H1 (cell line): ENCODE data around the gene PLA2G4D. TPM values are rescaled to one million over a fixed set of nuclear protein-coding genes. Genes with fewer than 3 reads are reported as not detected.

ENCODE experiments used
- CTCF ChIA-PET: fragments of 300-600 bp; sonication (Branson Sonifier 250); formaldehyde crosslinking; loops from one replicate; lab custom pipeline; 2021; ENCODE audit not compliant: partially characterized antibody; lab: Charles Lee
- POLR2A ChIA-PET: fragments of 300-600 bp; sonication (Branson Sonifier 250); formaldehyde crosslinking; loops from one replicate; lab custom pipeline; 2021; ENCODE audit warnings: inconsistent platforms; ENCODE audit not compliant: partially characterized antibody; lab: Charles Lee
- DNase-seq, 2 experiments: peaks; one replicate each; pipeline versions ENCODE4 v3.0.0 to v3.0.0-alpha.2; 2010 to 2022; ENCODE audit warnings: low spot score in 2 of 2, low read depth in 1 of 2, mixed read lengths in 1 of 2
- FAIRE-seq: peaks from 2 replicates; lab custom pipeline; 2011; peaks lifted over from hg19 to GRCh38; lab: Jason Lieb, UNC
- H2AFZ ChIP-seq: 2 replicates; pipeline ENCODE4 v1.8.1; 2012; ENCODE audit warnings: low read length, inconsistent platforms
- H2AK5ac ChIP-seq: 2 replicates; pipeline ENCODE4 v1.6.1; 2013; ENCODE audit warnings: low read depth, low read length
- H2BK120ac ChIP-seq: replicated peaks from 2 replicates; pipeline ENCODE3; 2013; ENCODE audit warnings: low read depth, low read length, inconsistent platforms
- H2BK12ac ChIP-seq: 2 replicates; pipeline ENCODE4 v1.6.1; 2013; ENCODE audit warnings: low read depth, low read length
- H2BK15ac ChIP-seq: 2 replicates; pipeline ENCODE4 v1.6.1; 2013; ENCODE audit warnings: low read length
- H2BK20ac ChIP-seq: 2 replicates; pipeline ENCODE4 v1.6.1; 2013; ENCODE audit warnings: low read length
- H2BK5ac ChIP-seq: 2 replicates; pipeline ENCODE4 v1.6.1; 2013; ENCODE audit warnings: low read depth, low read length
- H3K14ac ChIP-seq: 2 replicates; pipeline ENCODE4 v1.6.1; 2013; ENCODE audit warnings: inconsistent platforms; ENCODE audit not compliant: insufficient read length
- H3K18ac ChIP-seq: 2 replicates; pipeline ENCODE4 v1.6.1; 2013; ENCODE audit warnings: low read length; ENCODE audit errors: extremely low read depth
- H3K23ac ChIP-seq: 2 replicates; pipeline ENCODE4 v1.6.1; 2013; ENCODE audit warnings: inconsistent platforms; ENCODE audit not compliant: insufficient read length
- H3K23me2 ChIP-seq: 2 replicates; pipeline ENCODE4 v1.6.1; 2013; ENCODE audit warnings: low read depth, low read length
- H3K27ac ChIP-seq: 2 replicates; pipeline ENCODE4 v1.6.1; 2011; ENCODE audit warnings: low read depth, low read length, inconsistent platforms
- H3K27me3 ChIP-seq, 4 experiments: replicated peaks in 1 of 4; 1 replicate in 1 of 4; 2 replicates in 3 of 4; pipeline versions ENCODE4 v1.6.1 to v1.8.1; 2011 to 2013; ENCODE audit warnings: low read length in 3 of 4, mild to moderate bottlenecking in 3 of 4, inconsistent platforms in 2 of 4, mixed read lengths in 2 of 4, moderate library complexity in 1 of 4; ENCODE audit not compliant: control insufficient read depth in 3 of 4, insufficient read depth in 3 of 4; ENCODE audit errors: extremely low read depth in 1 of 4
- H3K36me3 ChIP-seq, 4 experiments: 2 replicates each; pipeline versions ENCODE4 v1.6.1 to v1.8.1; 2011 to 2013; ENCODE audit warnings: mild to moderate bottlenecking in 4 of 4, low read length in 3 of 4, moderate library complexity in 2 of 4, control low read depth in 1 of 4, inconsistent platforms in 1 of 4; ENCODE audit not compliant: insufficient read depth in 4 of 4, control insufficient read depth in 2 of 4
- H3K4ac ChIP-seq: replicated peaks from 2 replicates; pipeline ENCODE3; 2013; ENCODE audit warnings: low read length, low read depth, mixed read lengths, inconsistent platforms; ENCODE audit not compliant: insufficient read length
- H3K4me1 ChIP-seq, 4 experiments: replicated peaks in 1 of 4; 1 replicate in 1 of 4; 2 replicates in 3 of 4; pipeline versions ENCODE4 v1.6.1 to v1.8.1; 2011 to 2013; ENCODE audit warnings: low read length in 3 of 4, inconsistent platforms in 2 of 4, mixed read lengths in 1 of 4; ENCODE audit not compliant: insufficient read depth in 4 of 4, control insufficient read depth in 3 of 4
- H3K4me2 ChIP-seq, 2 experiments: 2 replicates each; pipeline versions ENCODE4 v1.6.1 to v1.8.1; 2011 to 2013; ENCODE audit warnings: low read depth in 2 of 2, low read length in 2 of 2, control low read depth in 1 of 2, inconsistent platforms in 1 of 2, mild to moderate bottlenecking in 1 of 2; ENCODE audit not compliant: insufficient read depth in 1 of 2
- H3K4me3 ChIP-seq, 4 experiments: fragments of 200-600, 300-600 bp in 1 of 4; sonication (generic), shearing (Covaris generic), sonication (Bioruptor Twin) in 1 of 4; 2 replicates each; pipeline versions ENCODE4 v1.5.1 to v1.8.1; 2011 to 2016; ENCODE audit warnings: low read length in 4 of 4, low read depth in 3 of 4, control low read depth in 2 of 4, inconsistent platforms in 2 of 4, mild to moderate bottlenecking in 2 of 4, mixed read lengths in 1 of 4, moderate library complexity in 1 of 4; ENCODE audit not compliant: insufficient read depth in 2 of 4; ENCODE audit errors: extremely low read depth in 1 of 4
- H3K56ac ChIP-seq: replicated peaks from 2 replicates; pipeline ENCODE3; 2013; ENCODE audit warnings: low read depth, mild to moderate bottlenecking, mixed read lengths, low read length, inconsistent platforms; ENCODE audit not compliant: insufficient read length
- H3K79me1 ChIP-seq: 2 replicates; pipeline ENCODE4 v1.6.1; 2013; ENCODE audit warnings: low read depth, low read length, control low read depth
- H3K79me2 ChIP-seq, 2 experiments: 2 replicates each; pipeline versions ENCODE4 v1.6.1 to v1.8.1; 2012 to 2013; ENCODE audit warnings: low read length in 2 of 2, mild to moderate bottlenecking in 2 of 2, inconsistent platforms in 1 of 2; ENCODE audit not compliant: insufficient read depth in 2 of 2, control insufficient read depth in 1 of 2
- H3K9ac ChIP-seq, 4 experiments: replicated peaks in 1 of 4; 1 replicate in 1 of 4; 2 replicates in 3 of 4; pipeline versions ENCODE4 v1.6.1 to v1.8.1; 2011 to 2013; ENCODE audit warnings: low read depth in 3 of 4, low read length in 3 of 4, control low read depth in 2 of 4, mild to moderate bottlenecking in 2 of 4, moderate library complexity in 2 of 4, inconsistent platforms in 1 of 4; ENCODE audit errors: extremely low read depth in 1 of 4
- H3K9me3 ChIP-seq, 2 experiments: 2 replicates each; pipeline versions ENCODE4 v1.6.1 to v1.8.1; 2012 to 2013; ENCODE audit warnings: mild to moderate bottlenecking in 2 of 2, moderate library complexity in 2 of 2, control low read depth in 1 of 2, inconsistent platforms in 1 of 2, low read depth in 1 of 2, low read length in 1 of 2, mixed read lengths in 1 of 2; ENCODE audit not compliant: insufficient read depth in 2 of 2
- H4K20me1 ChIP-seq, 2 experiments: replicated peaks in 1 of 2; 2 replicates each; pipeline versions ENCODE3 to v1.8.1; 2011 to 2013; ENCODE audit warnings: inconsistent platforms in 2 of 2, low read length in 2 of 2, mild to moderate bottlenecking in 1 of 2; ENCODE audit not compliant: insufficient read depth in 2 of 2, control insufficient read depth in 1 of 2
- H4K5ac ChIP-seq: 2 replicates; pipeline ENCODE4 v1.6.1; 2013; ENCODE audit warnings: low read length, low read depth, mixed read lengths, inconsistent platforms; ENCODE audit not compliant: insufficient read length
- H4K8ac ChIP-seq: 2 replicates; pipeline ENCODE4 v1.8.0; 2013; ENCODE audit warnings: mild to moderate bottlenecking, moderate library complexity, low read length, inconsistent platforms; ENCODE audit not compliant: insufficient read depth; ENCODE audit errors: extremely low read depth
- H4K91ac ChIP-seq: replicated peaks from 2 replicates; pipeline ENCODE3; 2013; ENCODE audit warnings: low read length, mixed read lengths, inconsistent platforms; ENCODE audit not compliant: insufficient read length
- POLR2AphosphoS5 ChIP-seq: IDR thresholded peaks from 2 replicates; pipeline ENCODE4 v1.6.1; 2011; ENCODE audit warnings: low read depth, low read length
- YY1 ChIP-seq: IDR thresholded peaks from 2 replicates; pipeline ENCODE4 v1.6.1; 2011; ENCODE audit warnings: low read depth, mild to moderate bottlenecking, low read length
- WGBS, 2 experiments: shearing (Covaris generic) in 1 of 2; methylation state at CpG; one replicate each; pipeline versions ENCODE4 v1.1.6 to v1.1.7; 2013 to 2015; ENCODE audit warnings: low lambda C conversion rate in 2 of 2, mixed read lengths in 2 of 2, inconsistent platforms in 1 of 2, low coverage in 1 of 2, missing lambda C conversion rate in 1 of 2; ENCODE audit not compliant: insufficient replicate concordance in 2 of 2, insufficient coverage in 1 of 2, insufficient read length in 1 of 2; ENCODE audit errors: extremely low coverage in 1 of 2, missing lambda C conversion rate in 1 of 2; 5-methylcytosine and 5-hydroxymethylcytosine counted together
- polyA plus RNA-seq, 7 experiments: library from polyadenylated mRNA; depleted of rRNA in 3 of 7; stranded (reverse) in 5 of 7; unstranded in 2 of 7; fragments of >200 nt in 5 of 7; fragments of 200-250 nt in 2 of 7; gene quantifications; 1 replicate in 5 of 7; 2 replicates in 1 of 7; 4 replicates in 1 of 7; pipeline versions ENCODE4 v1.2.1 to v1.2.3, GENCODE V29; 2011 to 2013; ENCODE audit warnings: missing spikeins in 2 of 7, mixed read lengths in 2 of 7
- total RNA-seq: library from RNA; stranded (reverse); fragmentation: NEBNext Ultra II Directional; extraction: Animal tissue kit (Norgen Biotek cat#: 25700); gene quantifications from 2 replicates; pipeline ENCODE4 v1.2.1, GENCODE V29; 2021

PLA2G4D gene
- total and polyA plus RNA-seq, 2 of the 8 experiments (the other 6 are each of a cell fraction or from before 2014, with no cell fraction given), result 0.07 to 0.18 TPM

DNA sequence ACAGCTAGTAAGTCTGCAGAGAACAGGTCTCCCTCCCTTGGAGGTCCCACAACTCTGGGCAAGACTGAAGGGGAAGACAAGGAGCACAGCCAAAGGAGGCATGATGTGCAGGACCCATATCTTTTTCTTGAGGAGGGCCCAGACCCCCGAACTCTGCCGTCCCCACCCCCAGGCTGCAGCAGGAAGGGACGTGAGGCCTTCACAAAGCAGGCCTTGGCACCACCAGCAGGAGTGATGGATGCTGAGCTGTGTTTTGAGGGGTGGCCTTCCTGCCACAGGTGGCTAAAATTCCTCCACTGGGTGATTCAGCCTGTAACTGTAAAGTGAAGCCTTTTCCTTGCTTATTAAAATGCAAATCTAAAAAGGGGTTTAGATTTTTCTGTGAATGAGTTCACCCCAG, 8.6 kb downstream of the PLA2G4D start:
- H3K9ac ChIP-seq, result no peak overlapping the region
- H4K91ac ChIP-seq, result no peak overlapping the region
- no peak overlapping the region for H2BK5ac ChIP-seq
- no peak overlapping the region for H4K8ac ChIP-seq
- H3K4me2 ChIP-seq, result no peak overlapping the region
- no peak overlapping the region for H3K23ac ChIP-seq
- no peak overlapping the region for H3K56ac ChIP-seq
- no peak overlapping the region for H4K5ac ChIP-seq
- H3K27me3 ChIP-seq, result no peaks in the 10 kb centered on the region
- H2BK15ac ChIP-seq, result no peak overlapping the region
- no peak overlapping the region for H3K4ac ChIP-seq
- TF ChIP-seq POLR2AphosphoS5 (no peak), YY1 (no peak)
- H3K4me1 ChIP-seq, result peaks cover 1 to 12% (median 4%) of the 10 kb centered on the region in 4 experiments; a peak in 6 of 7 replicates
- no peak overlapping the region for H3K27ac ChIP-seq
- no peaks in the 10 kb centered on the region for H3K79me1 ChIP-seq
- H3K9me3 ChIP-seq, result no peaks in the 10 kb centered on the region
- no peaks in the 10 kb centered on the region; the same call in 1 of the 2 replicates for H3K23me2 ChIP-seq
- no peaks in the 10 kb centered on the region for H3K79me2 ChIP-seq
- FAIRE-seq (no peak), DNase-seq (no peak)
- no peak overlapping the region for H2AFZ ChIP-seq
- no peak overlapping the region for H3K4me3 ChIP-seq
- no peak overlapping the region for H2AK5ac ChIP-seq
- no peak overlapping the region for H2BK12ac ChIP-seq
- ChIA-PET POLR2A (no interaction called here), CTCF (interaction anchor here (0.6 to 14.0 kb wide), 12 partner anchors 7 to 1175 kb away, joined by 3 to 425 read pairs (median 23); partner anchors contain the start of gene PLA2G4D)
- WGBS, 2 experiments, result 88% methylated on average over 3 of the region's 3 CpGs; no CpG with 5 or more reads in 1 of the 2 experiments
- no peak overlapping the region for H2BK20ac ChIP-seq
- no peak overlapping the region for H3K14ac ChIP-seq
- H2BK120ac ChIP-seq, result no peak overlapping the region
- H4K20me1 ChIP-seq, result no peaks in the 10 kb centered on the region
- H3K36me3 ChIP-seq, result no peaks in the 10 kb centered on the region
- H3K18ac ChIP-seq, result no peak overlapping the region
